ENCODE data around the gene ANKMY2. TPM values are rescaled to one million over a fixed set of nuclear protein-coding genes. Genes with fewer than 3 reads are reported as not detected.

Gene ANKMY2
- total RNA-seq, 3 donors from 2014 or later, result 19.5 to 25.8 (median 22.8) TPM

DNA sequence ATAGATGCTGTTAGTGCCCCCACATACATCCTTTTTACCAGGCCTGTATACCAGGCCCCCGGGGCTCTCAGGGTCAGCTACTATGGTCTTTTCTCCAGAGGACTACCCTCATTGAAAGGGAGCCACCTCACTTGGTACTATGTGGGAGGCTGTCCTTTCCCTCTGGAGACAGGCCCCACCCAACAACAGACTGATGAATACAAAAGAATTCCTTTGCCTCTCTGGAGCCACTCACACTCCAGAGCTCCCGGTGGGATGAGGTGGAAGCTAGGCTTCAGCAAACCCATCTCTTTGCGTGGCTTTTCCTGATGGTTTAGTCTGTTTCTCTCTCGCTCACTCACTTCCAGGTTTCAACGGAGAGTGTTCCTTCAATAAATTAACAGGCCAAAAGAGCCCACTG lies 30.3 kb downstream of the ANKMY2 start:
- Histone ChIP-seq H3K36me3 (ENCODE audit: low read depth) (peaks cover 9% of the 10 kb centered on the region), H3K9me3 (no peaks in the 10 kb centered on the region), H3K4me1 (ENCODE audit: low read depth) (peaks cover 9% of the 10 kb centered on the region), H3K4me3 (no peak overlapping the region)
- ATAC-seq (peak; percentile 20), DNase-seq (no peak)
- intact Hi-C loops (cut with DNase I, micrococcal nuclease), result no loop called here
- TF ChIP-seq, protein P1, sequence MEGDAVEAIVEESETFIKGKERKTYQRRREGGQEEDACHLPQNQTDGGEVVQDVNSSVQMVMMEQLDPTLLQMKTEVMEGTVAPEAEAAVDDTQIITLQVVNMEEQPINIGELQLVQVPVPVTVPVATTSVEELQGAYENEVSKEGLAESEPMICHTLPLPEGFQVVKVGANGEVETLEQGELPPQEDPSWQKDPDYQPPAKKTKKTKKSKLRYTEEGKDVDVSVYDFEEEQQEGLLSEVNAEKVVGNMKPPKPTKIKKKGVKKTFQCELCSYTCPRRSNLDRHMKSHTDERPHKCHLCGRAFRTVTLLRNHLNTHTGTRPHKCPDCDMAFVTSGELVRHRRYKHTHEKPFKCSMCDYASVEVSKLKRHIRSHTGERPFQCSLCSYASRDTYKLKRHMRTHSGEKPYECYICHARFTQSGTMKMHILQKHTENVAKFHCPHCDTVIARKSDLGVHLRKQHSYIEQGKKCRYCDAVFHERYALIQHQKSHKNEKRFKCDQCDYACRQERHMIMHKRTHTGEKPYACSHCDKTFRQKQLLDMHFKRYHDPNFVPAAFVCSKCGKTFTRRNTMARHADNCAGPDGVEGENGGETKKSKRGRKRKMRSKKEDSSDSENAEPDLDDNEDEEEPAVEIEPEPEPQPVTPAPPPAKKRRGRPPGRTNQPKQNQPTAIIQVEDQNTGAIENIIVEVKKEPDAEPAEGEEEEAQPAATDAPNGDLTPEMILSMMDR (IDR thresholded peaks at IDR 0.05), result no peak

DNA sequence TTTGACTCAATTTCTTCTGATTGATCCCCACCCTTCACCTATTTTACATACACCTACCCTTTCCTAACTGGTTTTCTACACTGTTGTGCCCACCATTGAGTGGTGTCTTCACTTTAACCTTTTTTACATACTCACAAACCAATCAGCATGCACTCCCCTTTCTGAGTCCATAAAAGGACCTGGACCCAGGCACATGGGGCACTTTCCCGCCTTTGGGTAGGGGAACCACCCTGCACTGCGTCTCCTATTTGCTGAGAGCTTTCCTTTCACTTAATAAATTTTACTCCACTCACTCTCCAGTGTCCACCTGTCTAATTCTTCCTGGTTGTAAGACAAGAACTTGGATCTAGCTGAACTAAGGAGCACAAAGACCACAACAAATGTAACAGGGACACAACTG lies 33.8 kb downstream of the ANKMY2 start:
- H3K9me3 ChIP-seq, result no peaks in the 10 kb centered on the region
- DNase-seq, result no peak
- no peak overlapping the region for H3K4me3 ChIP-seq
- H3K36me3 ChIP-seq (ENCODE audit: low read depth), result peaks cover 9% of the 10 kb centered on the region
- ATAC-seq, result no peak
- peaks cover 16% of the 10 kb centered on the region for H3K4me1 ChIP-seq (ENCODE audit: low read depth)
- TF ChIP-seq, protein P1 (IDR thresholded peaks at IDR 0.05), result no peak
- intact Hi-C loops (cut with DNase I, micrococcal nuclease), result no loop called here

DNA sequence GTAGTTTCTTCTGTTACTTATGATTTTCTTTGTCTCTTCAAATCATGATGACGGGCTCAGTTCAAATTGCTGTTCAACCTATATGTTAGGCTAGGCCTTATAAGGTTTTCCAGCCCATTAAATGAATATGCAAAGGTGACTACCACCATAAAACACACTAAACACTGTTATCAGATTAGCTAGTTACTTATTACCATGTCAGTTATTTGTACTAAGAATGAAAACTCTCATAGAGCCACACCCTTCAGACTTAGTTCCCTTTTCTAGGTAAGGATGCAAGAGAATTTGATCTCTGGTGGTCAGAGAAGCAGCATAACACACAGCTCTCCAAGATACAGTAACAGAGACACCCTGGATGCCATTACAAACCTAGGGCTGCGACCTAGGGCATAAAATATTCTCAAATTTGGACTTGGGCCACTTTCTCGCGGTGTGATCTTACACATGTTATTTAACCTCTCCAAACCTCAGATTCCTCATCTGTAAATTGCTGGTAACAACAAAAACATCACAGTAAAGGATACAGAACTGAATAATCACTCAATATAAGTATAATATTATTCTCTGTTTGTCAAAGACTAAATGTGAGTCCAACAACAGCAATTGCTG lies 35.6 kb downstream of the ANKMY2 start:
- DNase-seq, result peak in 1 of 3 donors; percentile 41

DNA sequence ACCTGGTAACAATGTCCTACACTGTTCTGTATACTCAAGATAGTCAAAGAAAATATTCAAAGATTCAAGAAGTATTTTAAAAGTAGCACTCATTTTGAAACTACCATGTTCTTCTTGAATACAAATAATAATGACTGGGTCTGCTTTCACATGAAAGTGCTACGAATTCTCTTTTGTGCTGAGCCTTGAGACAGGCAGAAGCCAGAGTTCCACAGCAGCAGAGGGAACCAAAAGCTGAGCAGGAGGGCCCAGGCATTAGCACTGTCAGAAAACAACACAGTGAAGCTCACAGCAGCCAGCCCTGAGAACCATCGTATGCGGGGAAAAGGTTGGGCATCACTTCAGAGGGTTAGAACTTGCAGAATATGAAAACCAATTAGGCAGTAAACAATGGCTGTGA lies 38.9 kb downstream of the ANKMY2 start:
- peaks cover 13% of the 10 kb centered on the region for H3K4me1 ChIP-seq (ENCODE audit: low read depth)
- no peaks in the 10 kb centered on the region for H3K9me3 ChIP-seq
- H3K36me3 ChIP-seq (ENCODE audit: low read depth), result no peaks in the 10 kb centered on the region
- DNase-seq (no peak), ATAC-seq (no peak)
- TF ChIP-seq, protein P1 (IDR thresholded peaks at IDR 0.05), result no peak
- intact Hi-C loops (cut with DNase I, micrococcal nuclease), result no loop called here
- H3K4me3 ChIP-seq, result no peak overlapping the region

More for the DNA sequence above, 35.6 kb downstream of the ANKMY2 start:
- TF ChIP-seq, protein P1 (IDR thresholded peaks at IDR 0.05), result no peak
- intact Hi-C loops (cut with DNase I, micrococcal nuclease), result no loop called here
- Histone ChIP-seq H3K4me3 (no peak overlapping the region), H3K36me3 (ENCODE audit: low read depth) (peaks cover 5% of the 10 kb centered on the region), H3K9me3 (no peaks in the 10 kb centered on the region), H3K4me1 (ENCODE audit: low read depth) (peaks cover 16% of the 10 kb centered on the region)
- peak; percentile 98 for ATAC-seq

DNA sequence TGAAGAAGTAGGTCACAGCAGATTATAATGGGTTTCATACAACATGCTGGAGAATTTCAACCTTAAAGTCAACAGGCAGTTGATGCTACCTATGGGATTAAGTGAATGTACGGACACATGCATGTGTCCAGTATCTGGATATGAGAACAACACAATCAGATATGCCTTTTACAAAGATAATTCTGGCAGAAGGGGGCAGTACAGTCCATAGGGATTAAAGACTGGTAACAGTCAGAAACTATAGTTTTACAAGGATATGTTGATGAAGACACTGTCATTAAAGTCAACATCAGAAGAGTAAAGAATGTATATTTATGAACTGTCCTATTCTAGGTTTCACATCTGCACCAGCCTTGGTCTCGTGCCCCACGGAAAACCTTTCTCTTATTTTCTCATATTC lies 41.5 kb downstream of the ANKMY2 start:
- Histone ChIP-seq H3K4me3 (no peak overlapping the region), H3K4me1 (ENCODE audit: low read depth) (no peaks in the 10 kb centered on the region), H3K36me3 (ENCODE audit: low read depth) (no peaks in the 10 kb centered on the region), H3K9me3 (no peaks in the 10 kb centered on the region)
- intact Hi-C loops (cut with DNase I, micrococcal nuclease), result no loop called here
- DNase-seq (peak in 1 of 3 donors; percentile 43), ATAC-seq (peak; percentile 32)
- TF ChIP-seq, protein P1 (IDR thresholded peaks at IDR 0.05), result no peak

DNA sequence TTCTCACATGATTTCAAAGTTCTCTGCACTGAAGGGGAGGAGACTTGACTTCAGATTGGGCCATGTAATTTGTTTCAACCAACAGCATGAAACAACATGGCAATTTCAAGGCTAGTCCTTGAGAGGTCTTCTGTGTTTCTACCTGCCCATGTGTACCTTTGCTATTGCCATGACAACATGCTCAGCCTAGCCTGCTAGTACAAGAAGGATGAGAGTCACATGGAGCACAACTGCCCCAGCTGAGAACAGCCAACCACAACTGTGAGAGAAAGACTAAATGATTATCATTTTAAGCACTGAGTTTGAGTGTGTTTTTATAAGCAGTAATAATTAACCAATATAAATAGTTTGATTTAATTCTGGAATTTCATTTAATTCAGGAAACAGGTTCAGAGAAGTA lies 41.9 kb downstream of the ANKMY2 start:
- intact Hi-C loops (cut with DNase I, micrococcal nuclease), result no loop called here
- Histone ChIP-seq H3K36me3 (ENCODE audit: low read depth) (no peaks in the 10 kb centered on the region), H3K9me3 (no peaks in the 10 kb centered on the region), H3K4me1 (ENCODE audit: low read depth) (no peaks in the 10 kb centered on the region), H3K4me3 (no peak overlapping the region)
- TF ChIP-seq, protein P1 (IDR thresholded peaks at IDR 0.05), result no peak
- ATAC-seq (peak; percentile 37), DNase-seq (no peak)
